AG09309 (cell line): ENCODE results near the gene SMG6.

Source experiments
- DNase-seq: peaks from one replicate; pipeline ENCODE4 v3.0.0-alpha.2; 2010; ENCODE audit warnings: low read depth
- H3K4me3 ChIP-seq: 2 replicates; pipeline ENCODE4 v1.5.1; 2011; ENCODE audit warnings: mild to moderate bottlenecking, low read depth, low read length, moderate library complexity; ENCODE audit not compliant: control insufficient read depth
- CTCF ChIP-seq: IDR thresholded peaks from 2 replicates; pipeline ENCODE4 v1.5.1; 2011; ENCODE audit warnings: mild to moderate bottlenecking, low read depth, low read length, inconsistent platforms; ENCODE audit not compliant: insufficient read depth, control insufficient read depth; ENCODE audit errors: missing control alignments

The SMG6 gene

GRCh38 chr17:2176499-2177169 is 127.0 kb downstream of the SMG6 start:
- TF ChIP-seq CTCF: no peak
- no peak for DNase-seq
- H3K4me3 ChIP-seq: no peak overlapping the region

- H3K4me3 ChIP-seq: no peak overlapping the region
- no peak for TF ChIP-seq CTCF
- DNase-seq: no peak
These were observed 128.3 kb downstream of the SMG6 start for GRCh38 chr17:2175294-2175628.

- TF ChIP-seq CTCF: peak; percentile 21
These were observed 128.9 kb downstream of the SMG6 start for GRCh38 chr17:2174468-2175293.

GRCh38 chr17:2174014-2174413 is 129.6 kb downstream of the SMG6 start:
- no peak for TF ChIP-seq CTCF
- H3K4me3 ChIP-seq: no peak overlapping the region
- no peak for DNase-seq

More at GRCh38 chr17:2174468-2175293, 128.9 kb downstream of the SMG6 start:
- no peak overlapping the region for H3K4me3 ChIP-seq
- peak; percentile 52 for DNase-seq

GRCh38 chr17:2172999-2173398 is 130.6 kb downstream of the SMG6 start:
- no peak for TF ChIP-seq CTCF
- DNase-seq: no peak
- H3K4me3 ChIP-seq: no peak overlapping the region

- DNase-seq: peak; percentile 91
- no peak for TF ChIP-seq CTCF
- no peak overlapping the region for H3K4me3 ChIP-seq
These were observed 131.3 kb downstream of the SMG6 start for GRCh38 chr17:2172077-2172851.
